SK-N-MC (cell line): Measurements from ENCODE around the gene TMEM213.

ENCODE experiments used
- EZH2 ChIP-seq: fragments of 200-600 bp; sonication (generic); IDR thresholded peaks from one replicate; pipeline ENCODE4 v1.6.1; 2017; ENCODE audit warnings: antibody characterized with exemption
- FOXP2 ChIP-seq: optimal IDR thresholded peaks from 2 replicates; pipeline ENCODE3; 2011; ENCODE audit warnings: mild to moderate bottlenecking, moderate library complexity; ENCODE audit not compliant: insufficient read depth; ENCODE audit errors: extremely low read length, control extremely low read depth
- POLR2AphosphoS5 ChIP-seq: IDR thresholded peaks from 2 replicates; pipeline ENCODE4 v1.6.1; 2012; ENCODE audit warnings: mild to moderate bottlenecking, low read depth, low read length, borderline replicate concordance

DNA sequence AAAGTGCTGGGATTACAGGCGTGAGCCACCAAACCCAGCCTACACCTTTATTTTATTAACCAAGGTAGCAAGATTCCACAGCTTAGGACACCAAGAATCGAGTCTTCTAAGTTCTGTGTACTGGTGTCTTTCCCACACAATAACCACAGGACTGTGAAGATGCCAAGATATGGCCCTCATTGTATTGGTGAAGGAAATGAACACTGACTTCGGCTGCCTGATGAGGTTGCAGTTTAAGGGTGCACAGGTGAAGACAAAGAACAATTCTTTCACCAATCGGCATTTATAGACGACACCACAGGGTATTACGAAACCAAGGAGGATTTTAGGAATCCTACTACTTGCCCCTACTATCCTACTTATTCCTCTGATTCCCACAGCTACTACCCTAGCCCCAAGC lies 49.1 kb upstream of the TMEM213 start:
- no peak for TF ChIP-seq EZH2
- no peak for TF ChIP-seq POLR2AphosphoS5
- TF ChIP-seq FOXP2 = no peak
